ENCODE data around the gene ADAMTS18. TPM values are rescaled to one million over a fixed set of nuclear protein-coding genes. Genes with fewer than 3 reads are reported as not detected.

Gene ADAMTS18
- total and polyA plus RNA-seq, 2 of the 8 experiments (the other 6 are each of a cell fraction or from before 2014, with no cell fraction given): 0.05 to 0.19 TPM

DNA sequence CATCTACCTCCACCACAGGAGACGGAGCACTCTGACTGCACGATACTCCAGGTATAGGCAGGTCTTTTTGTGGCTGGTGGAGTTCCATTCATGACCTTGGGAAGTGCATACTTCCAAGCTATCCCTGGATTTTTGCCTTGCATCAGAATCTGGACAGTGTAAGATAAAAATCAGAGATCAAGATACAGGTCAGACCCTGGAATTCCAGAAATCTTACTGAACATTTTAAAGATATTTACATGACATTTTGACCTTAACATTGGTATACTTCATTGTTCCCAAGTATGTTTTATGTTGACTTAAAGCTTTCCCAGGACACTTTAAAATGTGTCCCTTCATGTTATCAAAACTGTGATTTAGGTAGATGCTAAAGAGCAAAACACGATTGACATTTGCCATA is 134.6 kb downstream of the ADAMTS18 start (continued):
- no peak for TF ChIP-seq SRF (IDR thresholded peaks at IDR 0.05; ENCODE audit: low read depth, low read length)
- no peak for TF ChIP-seq RXRA (IDR thresholded peaks at IDR 0.05; ENCODE audit: insufficient read depth, low read depth, low read length)
- TF ChIP-seq GTF2F1 (IDR thresholded peaks at IDR 0.05; ENCODE audit: borderline replicate concordance, low read depth, low read length): no peak

Data from H1 (cell line).